ENCODE results near the gene TM9SF4.

- no peak for TF ChIP-seq MAFK (IDR thresholded peaks at IDR 0.05; ENCODE audit: low read depth, low read length)
- TF ChIP-seq CTCF (IDR thresholded peaks at IDR 0.05; ENCODE audit: control extremely low read depth in 1 of 3, insufficient read depth in 1 of 3, low read depth in 1 of 3, low read length in 3 of 3): no peak
- no peak for TF ChIP-seq SUZ12 (IDR thresholded peaks at IDR 0.05; ENCODE audit: low read length)
- no peak for TF ChIP-seq POLR2A (IDR thresholded peaks at IDR 0.05; ENCODE audit: control extremely low read depth in 1 of 2, low read depth in 2 of 2, low read length in 2 of 2)
- TF ChIP-seq KDM4A (IDR thresholded peaks at IDR 0.05; ENCODE audit: low read depth, low read length, severe bottlenecking): no peak
- no peak for TF ChIP-seq CHD1 (IDR thresholded peaks at IDR 0.05; ENCODE audit: low read depth, low read length)
- no peak for TF ChIP-seq SRF (IDR thresholded peaks at IDR 0.05; ENCODE audit: low read depth, low read length)
- no peak for TF ChIP-seq POU5F1 (IDR thresholded peaks at IDR 0.05; ENCODE audit: low read depth, low read length)
- no peak for TF ChIP-seq JUND (IDR thresholded peaks at IDR 0.05; ENCODE audit: low read length)
- no peak for TF ChIP-seq TCF12 (IDR thresholded peaks at IDR 0.05; ENCODE audit: low read depth, low read length)
Observed at GRCh38 chr20:32142991-32143390, 33.5 kb downstream of the TM9SF4 start.

Measured in H1 (cell line).